ENCODE results near the gene MPC1L. TPM values are rescaled to one million over a fixed set of nuclear protein-coding genes. Genes with fewer than 3 reads are reported as not detected.
A peak's percentile ranks its signal among the peaks of the same experiment; 100 is the strongest.
"Not testable (repeated sequence)": the region's sequence is repeated elsewhere in the genome, so short reads cannot be mapped to it uniquely, and the experiment has no call there.

Gene MPC1L
- total and polyA plus RNA-seq, 4 experiments from 2014 or later: not detected

GRCh38 chrX:40580537-40581335, 42.5 kb upstream of the MPC1L start, which contains the start of gene ATP6AP2:
Gene ATP6AP2, plus strand, starts transcription at chrX:40580970. Its CDS starts 96 bp downstream, at chrX:40581066.
- Histone ChIP-seq H3K4me1 (ENCODE audit: insufficient read depth, low read length) (peaks cover 21% of the 10 kb centered on the region), H3K4me3 (ENCODE audit: low read length in 2 of 2) (peak within 1 kb of the TSS; percentile 61 to 82), H3K9me3 (ENCODE audit: control insufficient read depth in 1 of 2, low read length in 2 of 2) (no peaks in the 10 kb centered on the region), H3K27me3 (ENCODE audit: insufficient read depth, low read length) (no peaks in the 10 kb centered on the region), H3K36me3 (ENCODE audit: insufficient read depth, low read length) (no peaks in the 10 kb centered on the region), H3K27ac (ENCODE audit: low read depth, low read length) (peak within 1 kb of the TSS; percentile 84)
- intact Hi-C loops (cut with micrococcal nuclease): loop anchor here (1.0 to 10.0 kb wide), 4 partner anchors 67 to 754 kb away; partner anchors contain the start of genes CXorf38, DDX3X, MED14 and USP9X
- peak; percentile 85 to 93 (median 90) for DNase-seq
- Mint-ChIP-seq H3K4me3 (peak within 1 kb of the TSS; percentile 90 to 95 (median 92)), H3K27ac (peak within 1 kb of the TSS; percentile 85 to 98 (median 96)), H3K9me3 (no peaks in the 10 kb centered on the region), H3K36me3 (peaks cover 0 to 4% of the 10 kb centered on the region in 2 donors), H3K27me3 (no peaks in the 10 kb centered on the region), H3K4me1 (peaks cover 15 to 35% (median 26%) of the 10 kb centered on the region in 4 donors)
- POLR2A ChIA-PET (ENCODE audit: partially characterized antibody): interaction anchor here (0.9 to 2.8 kb wide), 7 partner anchors 9 to 155 kb away, joined by 3 to 12 read pairs (median 3); partner anchors contain the start of gene CXorf38
- CTCF ChIA-PET (ENCODE audit: partially characterized antibody): interaction anchor here (0.5 kb wide), 1 partner anchor 661 kb away, joined by 3 read pairs; no protein-coding TSS in a partner anchor

- H3K9me3 Mint-ChIP-seq: no peaks in the 10 kb centered on the region
- no peaks in the 10 kb centered on the region for H3K27me3 ChIP-seq (ENCODE audit: insufficient read depth, low read length)
- H3K27ac ChIP-seq (ENCODE audit: low read depth, low read length): peak overlapping the region; percentile 84
- no peaks in the 10 kb centered on the region for H3K9me3 ChIP-seq (ENCODE audit: control insufficient read depth in 1 of 2, low read length in 2 of 2)
- H3K4me3 ChIP-seq (ENCODE audit: low read length in 2 of 2): peak overlapping the region; percentile 14 to 82
- peak; percentile 27 to 51 (median 43) for DNase-seq
- no peaks in the 10 kb centered on the region for H3K27me3 Mint-ChIP-seq
- peak overlapping the region; percentile 85 to 95 (median 90) for H3K27ac Mint-ChIP-seq
- H3K36me3 Mint-ChIP-seq: peaks cover 0 to 4% of the 10 kb centered on the region in 2 donors
- intact Hi-C loops (cut with micrococcal nuclease): loop anchor here (5.0 to 10.0 kb wide), 2 partner anchors 506 to 753 kb away; partner anchors contain the start of genes DDX3X and USP9X
- H3K4me1 ChIP-seq (ENCODE audit: insufficient read depth, low read length): peaks cover 21% of the 10 kb centered on the region
- peaks cover 17 to 42% (median 30%) of the 10 kb centered on the region in 4 donors for H3K4me1 Mint-ChIP-seq
- H3K36me3 ChIP-seq (ENCODE audit: insufficient read depth, low read length): no peaks in the 10 kb centered on the region
- H3K4me3 Mint-ChIP-seq: peak overlapping the region; percentile 80 to 91 (median 86)
- ChIA-PET POLR2A (ENCODE audit: partially characterized antibody) (interaction anchor here (0.9 to 2.8 kb wide), 5 partner anchors 8 to 70 kb away, joined by 3 to 12 read pairs (median 3); no protein-coding TSS in a partner anchor), CTCF (ENCODE audit: partially characterized antibody) (no interaction called here)
Measured at GRCh38 chrX:40581336-40581920, 41.8 kb upstream of the MPC1L start.

- DNase-seq; H3K36me3 ChIP-seq (ENCODE audit: insufficient read depth, low read length); H3K27ac ChIP-seq (ENCODE audit: low read depth, low read length); H3K27me3 ChIP-seq (ENCODE audit: insufficient read depth, low read length); H3K4me3 ChIP-seq (ENCODE audit: low read length in 2 of 2); H3K36me3 Mint-ChIP-seq; H3K27me3 Mint-ChIP-seq; CTCF ChIA-PET (ENCODE audit: partially characterized antibody); H3K9me3 Mint-ChIP-seq; H3K9me3 ChIP-seq (ENCODE audit: control insufficient read depth in 1 of 2, low read length in 2 of 2): not testable (repeated sequence)
- intact Hi-C loops (cut with micrococcal nuclease): loop anchor here (5.0 to 10.0 kb wide), 2 partner anchors 505 to 753 kb away; partner anchors contain the start of genes DDX3X and USP9X
- peaks cover 21% of the 10 kb centered on the region for H3K4me1 ChIP-seq (ENCODE audit: insufficient read depth, low read length)
- H3K27ac Mint-ChIP-seq: peak overlapping the region in 3 of 7 donors; percentile 9 to 92 (median 85)
- POLR2A ChIA-PET (ENCODE audit: partially characterized antibody): interaction anchor here (1.4 to 2.8 kb wide), 2 partner anchors 7 to 11 kb away, joined by 3 to 12 read pairs; no protein-coding TSS in a partner anchor
- H3K4me3 Mint-ChIP-seq: peak overlapping the region in 7 of 8 donors; percentile 10 to 91 (median 86)
- peaks cover 17 to 45% (median 30%) of the 10 kb centered on the region in 4 donors for H3K4me1 Mint-ChIP-seq
Measured at GRCh38 chrX:40582178-40582577, 41.0 kb upstream of the MPC1L start.

GRCh38 chrX:40582811-40583210, 40.4 kb upstream of the MPC1L start:
- DNase-seq: no peak
- ChIA-PET CTCF (ENCODE audit: partially characterized antibody) (no interaction called here), POLR2A (ENCODE audit: partially characterized antibody) (no interaction called here)
- peak overlapping the region in 2 of 7 donors; percentile 14 to 65 for H3K27ac Mint-ChIP-seq
- H3K36me3 Mint-ChIP-seq: peaks cover 0 to 4% of the 10 kb centered on the region in 2 donors
- H3K4me3 Mint-ChIP-seq: peak overlapping the region in 3 of 8 donors; percentile 10 to 40 (median 33)
- intact Hi-C loops (cut with micrococcal nuclease): loop anchor here (5.0 to 10.0 kb wide), 2 partner anchors 504 to 752 kb away; partner anchors contain the start of genes DDX3X and USP9X
- no peak overlapping the region for H3K27ac ChIP-seq (ENCODE audit: low read depth, low read length)
- H3K27me3 Mint-ChIP-seq: no peaks in the 10 kb centered on the region
- H3K9me3 Mint-ChIP-seq: no peaks in the 10 kb centered on the region
- H3K9me3 ChIP-seq (ENCODE audit: control insufficient read depth in 1 of 2, low read length in 2 of 2): no peaks in the 10 kb centered on the region
- peaks cover 21% of the 10 kb centered on the region for H3K4me1 ChIP-seq (ENCODE audit: insufficient read depth, low read length)
- H3K36me3 ChIP-seq (ENCODE audit: insufficient read depth, low read length): no peaks in the 10 kb centered on the region
- H3K4me1 Mint-ChIP-seq: peaks cover 19 to 51% (median 34%) of the 10 kb centered on the region in 4 donors
- H3K4me3 ChIP-seq (ENCODE audit: low read length in 2 of 2): no peak overlapping the region
- H3K27me3 ChIP-seq (ENCODE audit: insufficient read depth, low read length): no peaks in the 10 kb centered on the region

- H3K27me3 Mint-ChIP-seq; H3K27me3 ChIP-seq (ENCODE audit: insufficient read depth, low read length); POLR2A ChIA-PET (ENCODE audit: partially characterized antibody); H3K27ac ChIP-seq (ENCODE audit: low read depth, low read length); DNase-seq; H3K9me3 Mint-ChIP-seq; H3K36me3 Mint-ChIP-seq; H3K4me3 ChIP-seq (ENCODE audit: low read length in 2 of 2); H3K9me3 ChIP-seq (ENCODE audit: control insufficient read depth in 1 of 2, low read length in 2 of 2); H3K4me3 Mint-ChIP-seq: not testable (repeated sequence)
- Histone ChIP-seq H3K36me3 (ENCODE audit: insufficient read depth, low read length) (peaks cover 10% of the 10 kb centered on the region), H3K4me1 (ENCODE audit: insufficient read depth, low read length) (peaks cover 26% of the 10 kb centered on the region)
- CTCF ChIA-PET (ENCODE audit: partially characterized antibody): interaction anchor here (2.2 kb wide), 1 partner anchor 14 kb away, joined by 5 read pairs; no protein-coding TSS in a partner anchor
- H3K4me1 Mint-ChIP-seq: peaks cover 22 to 55% (median 38%) of the 10 kb centered on the region in 4 donors
- intact Hi-C loops (cut with micrococcal nuclease): loop anchor here (10.0 kb wide), 1 partner anchor 747 kb away; the partner anchor contains the start of gene DDX3X
- H3K27ac Mint-ChIP-seq: peak overlapping the region in 3 of 7 donors; percentile 27 to 70 (median 49)
Measured at GRCh38 chrX:40587623-40588022, 35.6 kb upstream of the MPC1L start.

GRCh38 chrX:40589616-40590321, 33.5 kb upstream of the MPC1L start:
- ChIA-PET POLR2A (ENCODE audit: partially characterized antibody) (interaction anchor here (0.7 to 1.6 kb wide), 2 partner anchors 9 kb away, joined by 3 to 12 read pairs; partner anchors contain the start of gene ATP6AP2), CTCF (ENCODE audit: partially characterized antibody) (interaction anchor here (1.6 to 2.2 kb wide), 2 partner anchors 16 to 51 kb away, joined by 4 to 5 read pairs; no protein-coding TSS in a partner anchor)
- H3K27me3 Mint-ChIP-seq; H3K9me3 ChIP-seq (ENCODE audit: control insufficient read depth in 1 of 2, low read length in 2 of 2); H3K9me3 Mint-ChIP-seq; H3K27me3 ChIP-seq (ENCODE audit: insufficient read depth, low read length); H3K27ac ChIP-seq (ENCODE audit: low read depth, low read length); H3K4me3 ChIP-seq (ENCODE audit: low read length in 2 of 2): not testable (repeated sequence)
- H3K4me3 Mint-ChIP-seq: peak overlapping the region; percentile 9 to 66 (median 38)
- H3K36me3 ChIP-seq (ENCODE audit: insufficient read depth, low read length): peaks cover 10% of the 10 kb centered on the region
- H3K4me1 ChIP-seq (ENCODE audit: insufficient read depth, low read length): peaks cover 21% of the 10 kb centered on the region
- H3K4me1 Mint-ChIP-seq: peaks cover 13 to 44% (median 27%) of the 10 kb centered on the region in 4 donors
- intact Hi-C loops (cut with micrococcal nuclease): loop anchor here (10.0 kb wide), 1 partner anchor 745 kb away; the partner anchor contains the start of gene DDX3X
- H3K36me3 Mint-ChIP-seq: peaks cover 15 to 17% of the 10 kb centered on the region in 2 donors
- H3K27ac Mint-ChIP-seq: peak overlapping the region; percentile 4 to 90 (median 55)
- DNase-seq: peak; percentile 40 to 54 (median 53)
